Tibial nerve (tissue), 4 donors: Measurements from ENCODE around the gene CARMIL1.

Experiments
- CTCF ChIP-seq, 5 experiments: fragments of 200-600 bp in 3 of 5; fragments of 450-650 bp in 2 of 5; sonication (generic) in 3 of 5; IDR thresholded peaks; one replicate each; pipeline ENCODE4 v1.5.1; 2016 to 2019; ENCODE audit warnings: antibody characterized with exemption in 5 of 5, mild to moderate bottlenecking in 3 of 5, moderate library complexity in 2 of 5
- EP300 ChIP-seq, 2 donors: sonication (generic); formaldehyde crosslinking; IDR thresholded peaks; one replicate each; pipeline ENCODE4 v1.6.1; 2017; ENCODE audit warnings: antibody characterized with exemption in 2 of 2, mild to moderate bottlenecking in 1 of 2
- POLR2A ChIP-seq, 2 donors: fragments of 450-650 bp; IDR thresholded peaks; one replicate each; pipeline ENCODE4 v1.6.1; 2017; ENCODE audit warnings: antibody characterized with exemption in 2 of 2, mild to moderate bottlenecking in 2 of 2, moderate library complexity in 2 of 2

- TF ChIP-seq CTCF (IDR thresholded peaks at IDR 0.05) (no peak), POLR2A (IDR thresholded peaks at IDR 0.05) (no peak), EP300 (IDR thresholded peaks at IDR 0.05) (no peak)
These were observed 118.2 kb downstream of the CARMIL1 start for GRCh38 chr6:25397406-25397805.
